ENCODE results near the gene ANKRD16.

The ANKRD16 gene

DNA sequence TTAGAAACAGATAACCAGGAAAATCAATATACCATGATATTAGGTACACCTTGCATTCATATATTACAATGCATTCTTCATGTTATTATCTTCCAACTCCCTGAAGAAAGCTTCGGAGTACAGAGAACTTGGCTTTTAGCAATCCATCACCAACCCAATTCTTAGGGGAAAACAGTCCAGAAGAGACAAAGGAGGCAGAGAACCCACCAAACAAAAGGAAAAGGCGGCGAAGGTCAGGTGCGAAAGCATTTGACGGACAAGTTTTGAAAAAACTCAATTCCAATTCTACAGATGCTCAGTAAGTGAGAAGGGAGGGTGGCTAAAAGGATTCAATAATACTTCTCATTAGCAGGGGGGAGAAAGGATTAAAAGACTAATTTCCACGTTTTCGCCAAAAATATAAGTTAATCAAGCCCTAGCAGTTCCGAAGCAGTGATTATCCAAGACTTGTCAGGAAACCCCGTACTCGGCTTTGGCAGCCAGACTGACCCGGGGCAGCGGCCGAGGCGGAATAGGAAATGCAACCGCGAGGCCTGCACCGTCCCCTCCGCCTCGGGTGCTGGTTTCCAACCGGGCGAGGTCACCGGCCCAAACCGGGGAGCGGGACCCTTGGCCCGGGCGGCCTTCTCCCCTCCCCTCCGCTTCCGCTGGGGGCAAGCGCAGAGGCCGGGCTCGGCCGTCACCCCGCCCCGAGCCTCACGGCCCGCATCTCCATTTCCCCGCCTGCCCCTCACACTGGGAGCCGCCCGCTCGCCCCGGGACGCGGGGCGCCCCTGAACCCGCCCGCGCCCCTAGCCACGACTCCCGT lies 77.2 kb downstream of the ANKRD16 start:
- in situ Hi-C loops (cut with MboI; ENCODE audit: low sequenced_read_pairs), result no loop called here

All from HL-60/S4 treated with phorbol 12-myristate 13-acetate at 8.2 ng/mL for 4 days and 3 days (cell line).